H9 (cell line): ENCODE results near the gene MED15. TPM values are rescaled to one million over a fixed set of nuclear protein-coding genes. Genes with fewer than 3 reads are reported as not detected.

ENCODE experiments used
- DNase-seq: peaks from one replicate; pipeline ENCODE4 v3.0.0-alpha.2; 2017
- H2AFZ ChIP-seq: one replicate; pipeline ENCODE4 v1.6.1; 2013; ENCODE audit warnings: mild to moderate bottlenecking, low read length, control low read depth, moderate library complexity
- H2AK5ac ChIP-seq: 2 replicates; pipeline ENCODE4 v1.6.1; 2013; ENCODE audit warnings: low read length, control low read depth, mixed read lengths; ENCODE audit not compliant: insufficient read length
- H2BK120ac ChIP-seq: one replicate; pipeline ENCODE4 v1.6.1; 2013; ENCODE audit warnings: low read depth, mild to moderate bottlenecking, low read length, control low read depth, inconsistent platforms; ENCODE audit not compliant: poor library complexity, severe bottlenecking
- H2BK12ac ChIP-seq: 2 replicates; pipeline ENCODE4 v1.6.1; 2013; ENCODE audit warnings: low read length, control low read depth, mixed read lengths, low read depth; ENCODE audit not compliant: insufficient read length
- H2BK15ac ChIP-seq: 2 replicates; pipeline ENCODE4 v1.6.1; 2013; ENCODE audit warnings: low read depth, low read length, control low read depth
- H2BK20ac ChIP-seq: one replicate; pipeline ENCODE4 v1.6.1; 2013; ENCODE audit warnings: low read depth, mild to moderate bottlenecking, low read length, control low read depth, inconsistent platforms; ENCODE audit not compliant: poor library complexity, severe bottlenecking
- H2BK5ac ChIP-seq: 2 replicates; pipeline ENCODE4 v1.6.1; 2013; ENCODE audit warnings: low read length, control low read depth, mixed read lengths; ENCODE audit not compliant: insufficient read length
- H3K14ac ChIP-seq: 2 replicates; pipeline ENCODE4 v1.6.1; 2013; ENCODE audit warnings: low read length, control low read depth; ENCODE audit not compliant: insufficient read depth
- H3K18ac ChIP-seq: 2 replicates; pipeline ENCODE4 v1.6.1; 2013; ENCODE audit warnings: low read depth, mild to moderate bottlenecking, mixed read lengths, low read length, control low read depth; ENCODE audit not compliant: insufficient read length
- H3K23ac ChIP-seq: 2 replicates; pipeline ENCODE4 v1.6.1; 2013; ENCODE audit warnings: low read length, control low read depth, mixed read lengths, low read depth; ENCODE audit not compliant: insufficient read length
- H3K23me2 ChIP-seq: 2 replicates; pipeline ENCODE4 v1.6.1; 2013; ENCODE audit warnings: low read depth, mild to moderate bottlenecking, mixed read lengths, low read length, control low read depth; ENCODE audit not compliant: insufficient read length, poor library complexity, severe bottlenecking
- H3K27ac ChIP-seq: 2 replicates; pipeline ENCODE4 v1.5.1; 2013; ENCODE audit warnings: low read length, control low read depth, mixed read lengths, low read depth; ENCODE audit not compliant: insufficient read length
- H3K27me3 ChIP-seq: 2 replicates; pipeline ENCODE4 v1.6.1; 2013; ENCODE audit warnings: low read length, control low read depth, inconsistent platforms; ENCODE audit not compliant: insufficient read depth
- H3K4ac ChIP-seq: 2 replicates; pipeline ENCODE4 v1.6.1; 2013; ENCODE audit warnings: low read depth, mild to moderate bottlenecking, control low read depth, inconsistent platforms, low read length, moderate library complexity
- H3K4me1 ChIP-seq: 2 replicates; pipeline ENCODE4 v1.6.1; 2013; ENCODE audit warnings: low read length, control low read depth, inconsistent platforms; ENCODE audit not compliant: insufficient read depth
- H3K4me2 ChIP-seq: 2 replicates; pipeline ENCODE4 v1.6.1; 2013; ENCODE audit warnings: low read length, control low read depth, mixed read lengths; ENCODE audit not compliant: insufficient read length, insufficient read depth
- H3K56ac ChIP-seq: 2 replicates; pipeline ENCODE4 v1.6.1; 2013; ENCODE audit warnings: low read depth, mild to moderate bottlenecking, mixed read lengths, low read length, control low read depth; ENCODE audit not compliant: insufficient read length
- H3K79me1 ChIP-seq: 2 replicates; pipeline ENCODE4 v1.6.1; 2013; ENCODE audit warnings: low read depth, mild to moderate bottlenecking, moderate library complexity, low read length, control low read depth, inconsistent platforms; ENCODE audit not compliant: insufficient read depth, poor library complexity, severe bottlenecking
- H3K79me2 ChIP-seq: 2 replicates; pipeline ENCODE4 v1.6.1; 2013; ENCODE audit warnings: low read length, control low read depth, inconsistent platforms; ENCODE audit not compliant: insufficient read depth
- H3K9ac ChIP-seq: 2 replicates; pipeline ENCODE4 v1.6.1; 2013; ENCODE audit warnings: low read length, control low read depth, mixed read lengths; ENCODE audit not compliant: insufficient read length; ENCODE audit errors: extremely low read depth
- H3K9me3 ChIP-seq: one replicate; pipeline ENCODE4 v1.6.1; 2013; ENCODE audit warnings: low read depth, low read length, inconsistent platforms; ENCODE audit not compliant: control insufficient read depth
- H3T11ph ChIP-seq: one replicate; pipeline ENCODE4 v1.6.1; 2013; ENCODE audit warnings: mild to moderate bottlenecking, low read length, control low read depth, inconsistent platforms
- H4K20me1 ChIP-seq: one replicate; pipeline ENCODE4 v1.6.1; 2013; ENCODE audit not compliant: control insufficient read depth, insufficient read length, insufficient read depth
- H4K5ac ChIP-seq: 2 replicates; pipeline ENCODE4 v1.6.1; 2013; ENCODE audit warnings: low read depth, mild to moderate bottlenecking, mixed read lengths, low read length, control low read depth; ENCODE audit not compliant: insufficient read length
- H4K8ac ChIP-seq: replicated peaks from 2 replicates; pipeline ENCODE4 v1.6.1; 2013; ENCODE audit warnings: low read length, control low read depth, mixed read lengths, low read depth; ENCODE audit not compliant: insufficient read length
- H4K91ac ChIP-seq: 2 replicates; pipeline ENCODE4 v1.6.1; 2013; ENCODE audit warnings: low read depth, mild to moderate bottlenecking, moderate library complexity, mixed read lengths, low read length, control low read depth; ENCODE audit not compliant: insufficient read length
- H3K27ac Mint-ChIP-seq, 3 experiments: 2 replicates in 2 of 3; 3 replicates in 1 of 3; pipeline ENCODE4 v1.8.0; 2020 to 2021; ENCODE audit warnings: mixed read lengths in 3 of 3, mild to moderate bottlenecking in 1 of 3, moderate library complexity in 1 of 3
- H3K27me3 Mint-ChIP-seq: 2 replicates; pipeline ENCODE4 v1.8.0; 2021; ENCODE audit warnings: low read depth, mild to moderate bottlenecking, moderate library complexity, mixed read lengths
- H3K36me3 Mint-ChIP-seq, 3 experiments: 2 replicates in 2 of 3; 3 replicates in 1 of 3; pipeline ENCODE4 v1.8.0; 2020 to 2021; ENCODE audit warnings: low read depth in 3 of 3, mixed read lengths in 3 of 3; ENCODE audit not compliant: insufficient read depth in 1 of 3
- H3K4me1 Mint-ChIP-seq, 2 experiments: 2 replicates each; pipeline ENCODE4 v1.8.0; 2020; ENCODE audit warnings: mixed read lengths in 2 of 2
- H3K4me3 Mint-ChIP-seq, 2 experiments: 2 replicates in 1 of 2; 3 replicates in 1 of 2; pipeline ENCODE4 v1.8.0; 2020 to 2021; ENCODE audit warnings: mild to moderate bottlenecking in 2 of 2, mixed read lengths in 2 of 2, moderate library complexity in 1 of 2
- H3K9me3 Mint-ChIP-seq, 2 experiments: 2 replicates in 1 of 2; 3 replicates in 1 of 2; pipeline ENCODE4 v1.8.0; 2020; ENCODE audit warnings: mild to moderate bottlenecking in 2 of 2, mixed read lengths in 2 of 2, moderate library complexity in 1 of 2
- CTCF ChIP-seq: fragments of 200-600 bp; sonication (generic); conservative IDR thresholded peaks from 3 replicates; pipeline ENCODE4 v1.8.0; 2021; ENCODE audit warnings: antibody characterized with exemption, mild to moderate bottlenecking
- WGBS: extraction: QIAGEN DNeasy Blood & Tissue Kit; methylation state at CpG from one replicate; pipeline ENCODE4 v1.1.7; 2013; ENCODE audit warnings: missing lambda C conversion rate, low lambda C conversion rate, mixed read lengths; ENCODE audit not compliant: insufficient read length; ENCODE audit errors: extremely low coverage; 5-methylcytosine and 5-hydroxymethylcytosine counted together
- total RNA-seq: library from RNA; stranded (reverse); gene quantifications from 2 replicates; pipeline ENCODE4 v1.2.1, GENCODE V29; 2021

The MED15 gene
- total RNA-seq, 1 experiment from 2014 or later, result 47.4 TPM

DNA sequence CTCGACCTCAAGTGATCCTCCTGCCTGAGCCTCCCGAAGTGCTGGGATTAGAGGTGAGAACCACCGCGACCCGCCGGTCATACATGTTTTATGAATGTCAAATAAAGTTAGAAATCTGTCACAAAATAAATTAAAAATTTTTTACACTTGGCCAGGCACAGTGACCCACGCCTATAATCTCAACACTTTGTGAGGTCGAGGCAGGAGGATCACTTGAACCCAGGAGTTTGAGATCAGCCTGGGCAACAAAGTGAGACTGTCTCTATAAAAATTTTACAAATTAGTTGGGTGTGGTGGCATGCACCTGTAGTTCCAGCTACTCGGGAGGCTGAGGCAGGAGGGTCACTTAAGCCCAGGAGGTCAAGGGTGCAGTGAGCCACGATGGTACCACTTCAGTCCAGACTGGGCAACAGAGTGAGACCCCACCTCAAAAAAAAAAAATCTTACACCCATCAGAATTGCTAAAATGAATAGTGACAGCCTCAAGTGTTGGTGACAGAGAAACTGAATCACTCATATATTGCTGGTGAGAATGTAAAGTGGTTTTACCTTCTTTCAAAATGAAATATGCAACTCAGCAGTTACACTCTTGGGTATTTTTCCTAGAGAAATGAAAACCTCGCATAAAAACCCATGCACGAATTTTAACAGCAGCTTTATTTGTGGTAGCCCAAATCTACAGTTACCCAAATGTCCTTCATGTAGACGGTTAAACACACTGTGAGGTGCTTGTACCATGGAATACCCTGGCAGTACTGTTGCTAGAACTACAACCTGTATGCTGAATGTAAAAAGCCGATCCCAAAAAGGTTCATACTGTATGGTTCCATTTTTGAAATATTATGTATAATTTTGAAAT lies 55.4 kb downstream of the MED15 start:
- DNase-seq, result no peak
- Histone ChIP-seq H3T11ph (no peak overlapping the region), H2BK15ac (no peak overlapping the region), H3K79me2 (no peaks in the 10 kb centered on the region), H4K8ac (no peak overlapping the region), H3K14ac (no peak overlapping the region), H2BK12ac (no peak overlapping the region), H2BK5ac (no peak overlapping the region), H2BK20ac (no peak overlapping the region), H3K4me1 (no peaks in the 10 kb centered on the region), H2AK5ac (no peak overlapping the region), H2AFZ (no peak overlapping the region), H3K79me1 (no peaks in the 10 kb centered on the region), H4K20me1 (no peaks in the 10 kb centered on the region), H3K27ac (no peak overlapping the region), H3K18ac (no peak overlapping the region), H3K23ac (no peak overlapping the region), H3K4me2 (no peak overlapping the region), H3K9ac (no peak overlapping the region), H3K4ac (no peak overlapping the region), H3K9me3 (peaks cover 6% of the 10 kb centered on the region), H4K5ac (no peak overlapping the region), H4K91ac (no peak overlapping the region), H2BK120ac (no peak overlapping the region), H3K23me2 (no peaks in the 10 kb centered on the region), H3K56ac (no peak overlapping the region), H3K27me3 (no peaks in the 10 kb centered on the region)
- H3K27ac Mint-ChIP-seq, result no peak overlapping the region
- no peak for TF ChIP-seq CTCF
- peaks cover 40 to 68% (median 53%) of the 10 kb centered on the region in 3 experiments for H3K36me3 Mint-ChIP-seq
- H3K4me3 Mint-ChIP-seq, result no peak overlapping the region
- WGBS, result no CpG with 5 or more reads among the region's 14 CpGs
- no peaks in the 10 kb centered on the region for H3K27me3 Mint-ChIP-seq
- peaks cover 10 to 11% of the 10 kb centered on the region in 2 experiments for H3K9me3 Mint-ChIP-seq
- no peaks in the 10 kb centered on the region for H3K4me1 Mint-ChIP-seq
